Stimulated activated CD4-positive, alpha-beta T cell treated with anti-CD3 and anti-CD28 coated beads, Interleukin-1b, Interleukin-23, amount 100 ng/mL, for 48 hours (primary cell): Measurements from ENCODE around the gene PTGER3.
"Not testable (repeated sequence)": the region's sequence is repeated elsewhere in the genome, so short reads cannot be mapped to it uniquely, and the experiment has no call there.

Source experiments
- DNase-seq: peaks from one replicate; pipeline ENCODE4 v3.0.0-alpha.2; 2020

Gene PTGER3

GRCh38 chr1:71001624-71002023 lies 46.0 kb downstream of the PTGER3 start:
- no peak for DNase-seq

GRCh38 chr1:70997793-70998192 lies 49.8 kb downstream of the PTGER3 start:
- no peak for DNase-seq

- no peak for DNase-seq
These were observed 52.8 kb downstream of the PTGER3 start for GRCh38 chr1:70994753-70995268.

GRCh38 chr1:70993798-70994197 lies 53.8 kb downstream of the PTGER3 start:
- DNase-seq = no peak

GRCh38 chr1:70992521-70992920 lies 55.1 kb downstream of the PTGER3 start:
- DNase-seq = no peak

- no peak for DNase-seq
These were observed 57.0 kb downstream of the PTGER3 start for GRCh38 chr1:70990469-70991253.

- DNase-seq = no peak
These were observed 60.1 kb downstream of the PTGER3 start for GRCh38 chr1:70987497-70987896.

GRCh38 chr1:70985776-70986225 lies 61.8 kb downstream of the PTGER3 start:
- DNase-seq = not testable (repeated sequence)

- not testable (repeated sequence) for DNase-seq
These were observed 62.3 kb downstream of the PTGER3 start for GRCh38 chr1:70985278-70985677.

- DNase-seq = no peak
These were observed 67.3 kb downstream of the PTGER3 start for GRCh38 chr1:70980361-70980760.

GRCh38 chr1:70979881-70980280 lies 67.7 kb downstream of the PTGER3 start:
- no peak for DNase-seq

GRCh38 chr1:70979313-70979712 lies 68.3 kb downstream of the PTGER3 start:
- no peak for DNase-seq

GRCh38 chr1:70978623-70979022 lies 69.0 kb downstream of the PTGER3 start:
- DNase-seq = no peak

- no peak for DNase-seq
These were observed 70.0 kb downstream of the PTGER3 start for GRCh38 chr1:70977575-70977974.

- no peak for DNase-seq
These were observed 70.6 kb downstream of the PTGER3 start for GRCh38 chr1:70977041-70977440.

- DNase-seq = no peak
These were observed 73.9 kb downstream of the PTGER3 start for GRCh38 chr1:70973754-70974153.

- DNase-seq = no peak
These were observed 77.2 kb downstream of the PTGER3 start for GRCh38 chr1:70970407-70970806.

GRCh38 chr1:70966018-70966638 lies 81.5 kb downstream of the PTGER3 start:
- DNase-seq = no peak

- DNase-seq = no peak
These were observed 84.2 kb downstream of the PTGER3 start for GRCh38 chr1:70963374-70963773.

GRCh38 chr1:70961374-70961975 lies 86.1 kb downstream of the PTGER3 start:
- no peak for DNase-seq

- no peak for DNase-seq
These were observed 99.1 kb downstream of the PTGER3 start for GRCh38 chr1:70948396-70949017.

- no peak for DNase-seq
These were observed 99.8 kb downstream of the PTGER3 start for GRCh38 chr1:70947835-70948234.

- DNase-seq = no peak
These were observed 101.9 kb downstream of the PTGER3 start for GRCh38 chr1:70945676-70946075.
